ENCODE results near the gene KYAT1.

The KYAT1 gene

GRCh38 chr9:128786681-128787601 lies 94.8 kb downstream of the KYAT1 start, which contains the start of gene TBC1D13:
TBC1D13 (plus strand) TSS chr9:128787253; CDS start chr9:128787354, 101 bp downstream.
- DNase-seq (ENCODE audit: low spot score) (peak; percentile 89), FAIRE-seq (peak; percentile 87)

- DNase-seq (ENCODE audit: low spot score) (no peak), FAIRE-seq (no peak)
Observed at GRCh38 chr9:128785427-128785826, 96.3 kb downstream of the KYAT1 start.
